HepG2 (cell line): ENCODE data around the gene FKBP8. TPM values are rescaled to one million over a fixed set of nuclear protein-coding genes. Genes with fewer than 3 reads are reported as not detected.

ENCODE experiments used
- ARID2 ChIP-seq: sonication (generic); formaldehyde crosslinking; IDR thresholded peaks from 2 replicates; pipeline ENCODE4 v1.8.1; 2022; ENCODE audit warnings: mild to moderate bottlenecking, missing genetic modification reagents, borderline replicate concordance
- ASH2L ChIP-seq: fragments of 300-600, 200-600 bp; sonication (generic); IDR thresholded peaks from 2 replicates; pipeline ENCODE4 v1.7.0; 2017; ENCODE audit warnings: low read depth, mild to moderate bottlenecking, moderate library complexity, mixed read lengths, low read length; ENCODE audit not compliant: insufficient read length
- CEBPG ChIP-seq: IDR thresholded peaks from 2 replicates; pipeline ENCODE4 v1.6.1; 2016
- KDM2A ChIP-seq: sonication (generic); formaldehyde crosslinking; IDR thresholded peaks from 2 replicates; pipeline ENCODE4 v1.4.0; 2020; ENCODE audit warnings: low read depth, missing genetic modification reagents, borderline replicate concordance
- PCBP1 ChIP-seq: fragments of 200-400 bp; formaldehyde crosslinking; IDR thresholded peaks from 2 replicates; pipeline ENCODE4 v1.6.1; 2017; ENCODE audit warnings: mild to moderate bottlenecking, low read depth, low read length, borderline replicate concordance
- SAP130 ChIP-seq: IDR thresholded peaks from 2 replicates; pipeline ENCODE4 v1.6.1; 2016; ENCODE audit warnings: low read depth
- WIZ ChIP-seq: sonication (generic); formaldehyde crosslinking; IDR thresholded peaks from 2 replicates; pipeline ENCODE4 v1.5.1; 2020; ENCODE audit warnings: mild to moderate bottlenecking, missing genetic modification reagents
- ZNF121 ChIP-seq: sonication (generic); formaldehyde crosslinking; IDR thresholded peaks from 2 replicates; pipeline ENCODE4 v1.5.0; 2020; ENCODE audit warnings: mild to moderate bottlenecking, missing genetic modification reagents
- ZNF17 ChIP-seq: sonication (generic); formaldehyde crosslinking; IDR thresholded peaks from 2 replicates; pipeline ENCODE4 v1.5.0; 2020; ENCODE audit warnings: mild to moderate bottlenecking, missing genetic modification reagents
- ZNF724P ChIP-seq: sonication (generic); formaldehyde crosslinking; IDR thresholded peaks from 2 replicates; pipeline ENCODE4 v1.8.0; 2022; ENCODE audit warnings: missing genetic modification reagents, borderline replicate concordance
- ZZZ3 ChIP-seq: sonication (generic); formaldehyde crosslinking; IDR thresholded peaks from 2 replicates; pipeline ENCODE4 v1.4.0; 2020; ENCODE audit warnings: missing genetic modification reagents, mild to moderate bottlenecking, borderline replicate concordance
- polyA plus RNA-seq, 8 experiments: library from polyadenylated mRNA; depleted of rRNA in 3 of 8; stranded (reverse) in 7 of 8; unstranded in 1 of 8; fragments of >200 nt; fragmentation: Illumina TruSeq in 4 of 8; extraction: Trizol in 4 of 8; gene quantifications; 2 replicates each; pipeline versions ENCODE4 v1.2.1 to v1.2.3, GENCODE V29; 2011 to 2016; ENCODE audit warnings: low read depth in 4 of 8, missing spikeins in 1 of 8, mixed read lengths in 1 of 8; ENCODE audit not compliant: insufficient read depth in 1 of 8
- total RNA-seq, 5 experiments: library from RNA; depleted of rRNA; stranded (reverse); fragments of >200 nt; fragmentation: Illumina TruSeq; extraction: Trizol; gene quantifications; 2 replicates each; pipeline ENCODE4 v1.2.3, GENCODE V29; 2016; ENCODE audit warnings: low read depth in 1 of 5
- TF ChIP-seq, protein P1 (sequence below): sonication (generic); formaldehyde crosslinking; IDR thresholded peaks from 2 replicates; pipeline ENCODE4 v1.4.0; 2020; ENCODE audit warnings: low read depth, mild to moderate bottlenecking, missing genetic modification reagents
- TF ChIP-seq, protein P2 (sequence below): sonication (generic); formaldehyde crosslinking; IDR thresholded peaks from 2 replicates; pipeline ENCODE4 v1.4.0; 2020; ENCODE audit warnings: missing genetic modification reagents
- TF ChIP-seq, protein P3 (sequence below): sonication (generic); formaldehyde crosslinking; IDR thresholded peaks from 2 replicates; pipeline ENCODE4 v1.8.0; 2022; ENCODE audit warnings: mild to moderate bottlenecking, missing genetic modification reagents, moderate library complexity
- TF ChIP-seq, protein P4 (sequence below): sonication (generic); formaldehyde crosslinking; conservative IDR thresholded peaks from 2 replicates; pipeline ENCODE4 v1.4.0; 2020; ENCODE audit warnings: missing genetic modification reagents

FKBP8 gene
- total and polyA plus RNA-seq, 2 of the 13 experiments (the other 11 are each of a cell fraction or from before 2014, with no cell fraction given): 81.7 to 93.9 TPM

DNA sequence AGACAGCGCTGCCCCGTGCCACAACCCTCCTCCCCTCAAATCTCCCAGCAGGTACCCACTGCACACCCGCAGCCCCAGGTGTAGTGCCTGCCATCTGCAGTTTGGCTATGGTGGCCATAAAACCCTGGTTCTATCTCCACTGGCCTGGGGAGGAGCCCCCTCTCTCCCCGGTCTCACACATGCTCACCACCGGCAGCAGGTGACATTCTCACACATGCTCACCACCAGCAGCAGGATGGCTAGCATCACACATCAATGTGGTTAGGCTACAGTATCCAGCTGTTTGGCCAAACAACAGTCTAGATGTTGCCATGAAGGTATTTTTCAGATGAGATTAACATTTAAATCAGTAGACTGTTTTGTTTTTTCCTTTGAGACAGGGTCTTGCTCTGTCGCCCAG lies 52.6 kb downstream of the FKBP8 start (continued):
- TF ChIP-seq CEBPG (no peak), ZZZ3 (CRISPR knock-in tag) (no peak), WIZ (CRISPR knock-in tag) (no peak), ARID2 (CRISPR knock-in tag) (no peak), ASH2L (no peak), SAP130 (CRISPR knock-in tag) (no peak), ZNF724P (no peak), ZNF121 (CRISPR knock-in tag) (no peak), PCBP1 (no peak), ZNF17 (no peak), KDM2A (CRISPR knock-in tag) (no peak)
- TF ChIP-seq, protein P1, sequence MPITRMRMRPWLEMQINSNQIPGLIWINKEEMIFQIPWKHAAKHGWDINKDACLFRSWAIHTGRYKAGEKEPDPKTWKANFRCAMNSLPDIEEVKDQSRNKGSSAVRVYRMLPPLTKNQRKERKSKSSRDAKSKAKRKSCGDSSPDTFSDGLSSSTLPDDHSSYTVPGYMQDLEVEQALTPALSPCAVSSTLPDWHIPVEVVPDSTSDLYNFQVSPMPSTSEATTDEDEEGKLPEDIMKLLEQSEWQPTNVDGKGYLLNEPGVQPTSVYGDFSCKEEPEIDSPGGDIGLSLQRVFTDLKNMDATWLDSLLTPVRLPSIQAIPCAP (CRISPR knock-in tag): no peak
- TF ChIP-seq, protein P2, sequence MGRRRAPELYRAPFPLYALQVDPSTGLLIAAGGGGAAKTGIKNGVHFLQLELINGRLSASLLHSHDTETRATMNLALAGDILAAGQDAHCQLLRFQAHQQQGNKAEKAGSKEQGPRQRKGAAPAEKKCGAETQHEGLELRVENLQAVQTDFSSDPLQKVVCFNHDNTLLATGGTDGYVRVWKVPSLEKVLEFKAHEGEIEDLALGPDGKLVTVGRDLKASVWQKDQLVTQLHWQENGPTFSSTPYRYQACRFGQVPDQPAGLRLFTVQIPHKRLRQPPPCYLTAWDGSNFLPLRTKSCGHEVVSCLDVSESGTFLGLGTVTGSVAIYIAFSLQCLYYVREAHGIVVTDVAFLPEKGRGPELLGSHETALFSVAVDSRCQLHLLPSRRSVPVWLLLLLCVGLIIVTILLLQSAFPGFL (CRISPR knock-in tag): no peak
- TF ChIP-seq, protein P3, sequence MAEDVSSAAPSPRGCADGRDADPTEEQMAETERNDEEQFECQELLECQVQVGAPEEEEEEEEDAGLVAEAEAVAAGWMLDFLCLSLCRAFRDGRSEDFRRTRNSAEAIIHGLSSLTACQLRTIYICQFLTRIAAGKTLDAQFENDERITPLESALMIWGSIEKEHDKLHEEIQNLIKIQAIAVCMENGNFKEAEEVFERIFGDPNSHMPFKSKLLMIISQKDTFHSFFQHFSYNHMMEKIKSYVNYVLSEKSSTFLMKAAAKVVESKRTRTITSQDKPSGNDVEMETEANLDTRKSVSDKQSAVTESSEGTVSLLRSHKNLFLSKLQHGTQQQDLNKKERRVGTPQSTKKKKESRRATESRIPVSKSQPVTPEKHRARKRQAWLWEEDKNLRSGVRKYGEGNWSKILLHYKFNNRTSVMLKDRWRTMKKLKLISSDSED (CRISPR knock-in tag): no peak
- TF ChIP-seq, protein P4, sequence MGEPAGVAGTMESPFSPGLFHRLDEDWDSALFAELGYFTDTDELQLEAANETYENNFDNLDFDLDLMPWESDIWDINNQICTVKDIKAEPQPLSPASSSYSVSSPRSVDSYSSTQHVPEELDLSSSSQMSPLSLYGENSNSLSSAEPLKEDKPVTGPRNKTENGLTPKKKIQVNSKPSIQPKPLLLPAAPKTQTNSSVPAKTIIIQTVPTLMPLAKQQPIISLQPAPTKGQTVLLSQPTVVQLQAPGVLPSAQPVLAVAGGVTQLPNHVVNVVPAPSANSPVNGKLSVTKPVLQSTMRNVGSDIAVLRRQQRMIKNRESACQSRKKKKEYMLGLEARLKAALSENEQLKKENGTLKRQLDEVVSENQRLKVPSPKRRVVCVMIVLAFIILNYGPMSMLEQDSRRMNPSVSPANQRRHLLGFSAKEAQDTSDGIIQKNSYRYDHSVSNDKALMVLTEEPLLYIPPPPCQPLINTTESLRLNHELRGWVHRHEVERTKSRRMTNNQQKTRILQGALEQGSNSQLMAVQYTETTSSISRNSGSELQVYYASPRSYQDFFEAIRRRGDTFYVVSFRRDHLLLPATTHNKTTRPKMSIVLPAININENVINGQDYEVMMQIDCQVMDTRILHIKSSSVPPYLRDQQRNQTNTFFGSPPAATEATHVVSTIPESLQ (CRISPR knock-in tag): no peak
